Activated T-helper 2 cell treated with anti-CD3 and anti-CD28 coated beads, Interferon-gamma antibody, Interleukin-2, Interleukin-4, amounts not matched to agents 10 μg/mL and 5 μg/mL and 100 μg/mL, durations not matched to agents 14 hours and 24 hours and 36 hours (primary cell): Measurements from ENCODE around the gene AADACL2. TPM values are rescaled to one million over a fixed set of nuclear protein-coding genes. Genes with fewer than 3 reads are reported as not detected.
"Not testable (repeated sequence)": the region's sequence is repeated elsewhere in the genome, so short reads cannot be mapped to it uniquely, and the experiment has no call there.

Experiments
- DNase-seq: peaks from one replicate; pipeline ENCODE4 v3.0.0; 2021; ENCODE audit warnings: low spot score
- H3K27ac Mint-ChIP-seq: one replicate; pipeline ENCODE4 v1.8.0; 2021; ENCODE audit warnings: mixed read lengths
- H3K27me3 Mint-ChIP-seq: one replicate; pipeline ENCODE4 v1.8.0; 2021; ENCODE audit warnings: low read depth, mixed read lengths
- H3K36me3 Mint-ChIP-seq: one replicate; pipeline ENCODE4 v1.8.0; 2021; ENCODE audit warnings: low read depth, mixed read lengths
- H3K4me1 Mint-ChIP-seq: one replicate; pipeline ENCODE4 v1.8.0; 2021; ENCODE audit warnings: low read depth, mixed read lengths
- H3K4me3 Mint-ChIP-seq: one replicate; pipeline ENCODE4 v1.8.0; 2021; ENCODE audit warnings: low read depth, mild to moderate bottlenecking, moderate library complexity, mixed read lengths
- H3K9me3 Mint-ChIP-seq: one replicate; pipeline ENCODE4 v1.8.0; 2021; ENCODE audit warnings: mixed read lengths
- intact Hi-C: fragments of 100-400 bp; cut with micrococcal nuclease; formaldehyde crosslinking; loops from one replicate; pipeline ENCODE4 v1.15.1; 2023
- total RNA-seq: library from RNA; stranded (reverse); gene quantifications from 2 replicates; pipeline ENCODE4 v1.2.3, GENCODE V29; 2022

The AADACL2 gene
- total RNA-seq, 1 donor from 2014 or later = not detected

DNA sequence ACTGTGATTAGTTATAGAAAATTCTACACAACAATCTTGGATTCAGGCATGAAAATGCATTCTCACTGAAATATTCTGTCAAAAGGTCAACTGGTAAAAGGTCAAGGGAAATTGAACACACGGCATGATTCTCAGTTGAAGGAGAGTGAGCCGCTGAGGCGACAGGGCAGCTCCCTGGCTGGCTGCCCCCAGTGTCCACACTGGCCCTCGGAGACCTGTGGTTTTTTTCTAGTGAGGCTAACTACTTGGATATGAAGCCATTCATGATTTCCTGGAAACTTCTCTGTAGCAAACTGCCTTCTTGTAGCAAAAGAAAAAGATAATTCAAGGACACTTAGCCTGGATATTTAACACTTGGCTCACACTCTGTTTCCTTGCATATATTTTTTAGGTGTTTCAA lies 37.2 kb downstream of the AADACL2 start:
- DNase-seq = no peak
- intact Hi-C loops = no loop called here
- Mint-ChIP-seq H3K4me3 (no peak overlapping the region), H3K27ac (no peak overlapping the region), H3K36me3 (no peaks in the 10 kb centered on the region), H3K4me1 (no peaks in the 10 kb centered on the region), H3K9me3 (no peaks in the 10 kb centered on the region), H3K27me3 (peaks cover 2% of the 10 kb centered on the region)

- no peak overlapping the region for H3K27ac Mint-ChIP-seq
- H3K4me3 Mint-ChIP-seq = no peak overlapping the region
- intact Hi-C loops = no loop called here
- H3K36me3 Mint-ChIP-seq = no peaks in the 10 kb centered on the region
- H3K27me3 Mint-ChIP-seq = peaks cover 2% of the 10 kb centered on the region
- no peak for DNase-seq
- no peaks in the 10 kb centered on the region for H3K4me1 Mint-ChIP-seq
- H3K9me3 Mint-ChIP-seq = no peaks in the 10 kb centered on the region
These were observed 39.2 kb downstream of the AADACL2 start for GRCh38 chr3:151772825-151773480.

DNA sequence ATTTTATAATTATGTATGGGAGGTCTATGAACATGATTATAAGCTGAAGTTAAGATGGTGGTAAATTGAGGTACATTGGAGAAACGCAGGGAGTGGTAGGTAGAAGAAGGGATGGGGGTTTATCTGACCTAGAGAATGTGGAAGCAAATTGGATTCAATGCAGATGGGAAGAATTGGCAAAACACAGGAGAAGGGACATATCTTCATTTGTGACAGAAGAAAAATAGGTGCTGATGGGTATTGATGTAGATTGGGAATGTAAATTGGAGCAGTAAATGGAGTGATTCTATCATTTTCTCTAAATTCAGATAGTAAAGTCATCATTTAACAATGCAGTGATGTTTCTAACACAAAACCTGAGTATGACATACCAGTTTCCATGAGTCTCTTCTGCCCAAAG lies 40.5 kb downstream of the AADACL2 start:
- H3K27me3 Mint-ChIP-seq = peaks cover 2% of the 10 kb centered on the region
- H3K9me3 Mint-ChIP-seq = no peaks in the 10 kb centered on the region
- no peak overlapping the region for H3K27ac Mint-ChIP-seq
- no peak for DNase-seq
- no peaks in the 10 kb centered on the region for H3K36me3 Mint-ChIP-seq
- intact Hi-C loops = no loop called here
- no peaks in the 10 kb centered on the region for H3K4me1 Mint-ChIP-seq
- H3K4me3 Mint-ChIP-seq = no peak overlapping the region

GRCh38 chr3:151774910-151775309 lies 41.2 kb downstream of the AADACL2 start:
- H3K4me1 Mint-ChIP-seq = no peaks in the 10 kb centered on the region
- H3K36me3 Mint-ChIP-seq = no peaks in the 10 kb centered on the region
- H3K27me3 Mint-ChIP-seq = peaks cover 2% of the 10 kb centered on the region
- DNase-seq = no peak
- intact Hi-C loops = no loop called here
- no peaks in the 10 kb centered on the region for H3K9me3 Mint-ChIP-seq
- no peak overlapping the region for H3K27ac Mint-ChIP-seq
- H3K4me3 Mint-ChIP-seq = no peak overlapping the region

GRCh38 chr3:151775314-151776258 lies 41.9 kb downstream of the AADACL2 start:
- no peaks in the 10 kb centered on the region for H3K36me3 Mint-ChIP-seq
- no peak for DNase-seq
- H3K4me3 Mint-ChIP-seq = no peak overlapping the region
- no peaks in the 10 kb centered on the region for H3K4me1 Mint-ChIP-seq
- intact Hi-C loops = no loop called here
- no peak overlapping the region for H3K27ac Mint-ChIP-seq
- no peaks in the 10 kb centered on the region for H3K9me3 Mint-ChIP-seq
- peaks cover 2% of the 10 kb centered on the region for H3K27me3 Mint-ChIP-seq

DNA sequence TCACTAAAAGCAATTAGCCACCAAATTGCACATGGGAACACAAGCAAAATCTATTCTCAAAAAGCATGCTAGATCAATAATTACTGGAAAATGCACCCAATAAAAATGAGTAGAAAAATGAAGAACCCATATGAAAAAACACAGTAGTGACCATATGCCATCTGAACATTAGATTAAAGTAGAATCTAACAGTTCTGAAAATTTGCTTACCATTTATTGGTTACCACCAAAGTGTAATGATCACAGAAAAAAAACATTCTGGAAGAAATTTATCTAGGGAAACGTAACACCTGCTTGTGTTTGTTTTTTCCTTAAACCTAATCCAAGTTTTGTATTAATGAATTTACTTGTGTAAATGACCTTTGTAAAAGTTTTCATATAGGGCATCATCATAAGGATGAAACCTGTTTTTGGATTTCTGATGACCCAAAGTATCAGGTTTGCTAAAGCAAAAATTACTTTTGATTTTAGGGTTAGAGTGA lies 42.6 kb downstream of the AADACL2 start:
- H3K4me1 Mint-ChIP-seq = no peaks in the 10 kb centered on the region
- no peaks in the 10 kb centered on the region for H3K9me3 Mint-ChIP-seq
- peaks cover 2% of the 10 kb centered on the region for H3K27me3 Mint-ChIP-seq
- no peak for DNase-seq
- H3K4me3 Mint-ChIP-seq = no peak overlapping the region
- H3K27ac Mint-ChIP-seq = no peak overlapping the region
- no peaks in the 10 kb centered on the region for H3K36me3 Mint-ChIP-seq
- intact Hi-C loops = no loop called here

- DNase-seq = no peak
- no peaks in the 10 kb centered on the region for H3K4me1 Mint-ChIP-seq
- H3K27me3 Mint-ChIP-seq = peaks cover 2% of the 10 kb centered on the region
- no peaks in the 10 kb centered on the region for H3K36me3 Mint-ChIP-seq
- intact Hi-C loops = no loop called here
- no peaks in the 10 kb centered on the region for H3K9me3 Mint-ChIP-seq
- H3K27ac Mint-ChIP-seq = no peak overlapping the region
- no peak overlapping the region for H3K4me3 Mint-ChIP-seq
These were observed 44.2 kb downstream of the AADACL2 start for GRCh38 chr3:151777880-151778279.

- no peaks in the 10 kb centered on the region for H3K36me3 Mint-ChIP-seq
- H3K9me3 Mint-ChIP-seq = no peaks in the 10 kb centered on the region
- no peak overlapping the region for H3K27ac Mint-ChIP-seq
- intact Hi-C loops = no loop called here
- DNase-seq = no peak
- H3K4me1 Mint-ChIP-seq = no peaks in the 10 kb centered on the region
- H3K4me3 Mint-ChIP-seq = no peak overlapping the region
- H3K27me3 Mint-ChIP-seq = peaks cover 2% of the 10 kb centered on the region
These were observed 53.9 kb downstream of the AADACL2 start for GRCh38 chr3:151787626-151788025.

GRCh38 chr3:151788401-151788800 lies 54.7 kb downstream of the AADACL2 start:
- intact Hi-C loops = no loop called here
- Mint-ChIP-seq H3K27ac (no peak overlapping the region), H3K9me3 (no peaks in the 10 kb centered on the region), H3K36me3 (no peaks in the 10 kb centered on the region), H3K4me3 (no peak overlapping the region), H3K27me3 (peaks cover 2% of the 10 kb centered on the region), H3K4me1 (no peaks in the 10 kb centered on the region)
- no peak for DNase-seq

GRCh38 chr3:151789853-151790463 lies 56.2 kb downstream of the AADACL2 start:
- Mint-ChIP-seq H3K4me1 (no peaks in the 10 kb centered on the region), H3K27me3 (peaks cover 2% of the 10 kb centered on the region), H3K9me3 (no peaks in the 10 kb centered on the region), H3K36me3 (no peaks in the 10 kb centered on the region), H3K4me3 (no peak overlapping the region), H3K27ac (no peak overlapping the region)
- DNase-seq = no peak
- intact Hi-C loops = no loop called here

DNA sequence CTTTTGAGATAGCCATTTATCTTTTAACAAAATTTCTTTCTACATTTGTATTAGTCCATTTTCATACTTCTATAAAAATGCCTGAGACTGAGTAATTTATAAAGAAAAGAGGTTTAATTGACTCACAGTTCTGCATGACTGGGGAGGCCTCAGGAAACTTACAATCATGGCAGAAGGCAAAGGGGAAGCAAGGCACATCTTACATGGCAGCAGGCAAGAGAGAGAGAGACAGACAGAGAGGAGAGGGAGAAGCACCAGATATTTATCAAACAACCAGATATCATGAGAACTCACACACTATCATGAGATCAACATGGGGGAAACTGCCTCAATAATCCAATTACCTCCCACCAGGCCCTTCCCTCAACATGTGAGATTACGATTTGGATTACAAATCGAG lies 57.0 kb downstream of the AADACL2 start:
- H3K27ac Mint-ChIP-seq, H3K9me3 Mint-ChIP-seq, intact Hi-C loops, H3K27me3 Mint-ChIP-seq, H3K4me1 Mint-ChIP-seq, DNase-seq, H3K36me3 Mint-ChIP-seq, H3K4me3 Mint-ChIP-seq: not testable (repeated sequence)

DNA sequence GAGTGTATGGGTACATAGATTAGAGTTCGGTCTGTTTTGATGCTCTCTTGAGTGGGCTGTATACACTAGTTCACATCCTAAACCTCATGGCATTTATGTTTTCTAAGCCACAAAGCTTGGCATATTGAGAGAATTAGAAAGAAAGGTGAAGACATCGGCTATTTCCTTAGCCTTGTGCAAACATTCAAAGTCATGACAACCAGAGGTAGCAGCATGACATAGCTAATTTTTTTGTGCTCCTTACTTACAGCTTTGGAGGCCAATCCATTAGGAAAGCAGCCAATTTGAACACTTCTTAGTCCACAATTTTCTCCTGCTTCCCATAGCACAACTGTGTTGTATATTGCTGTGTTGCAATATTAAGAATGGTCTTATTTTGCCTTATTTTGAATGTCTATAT lies 58.7 kb downstream of the AADACL2 start:
- Mint-ChIP-seq H3K27me3 (peaks cover 2% of the 10 kb centered on the region), H3K36me3 (no peaks in the 10 kb centered on the region), H3K4me3 (no peak overlapping the region), H3K9me3 (no peaks in the 10 kb centered on the region), H3K27ac (no peak overlapping the region), H3K4me1 (no peaks in the 10 kb centered on the region)
- no peak for DNase-seq
- intact Hi-C loops = no loop called here

DNA sequence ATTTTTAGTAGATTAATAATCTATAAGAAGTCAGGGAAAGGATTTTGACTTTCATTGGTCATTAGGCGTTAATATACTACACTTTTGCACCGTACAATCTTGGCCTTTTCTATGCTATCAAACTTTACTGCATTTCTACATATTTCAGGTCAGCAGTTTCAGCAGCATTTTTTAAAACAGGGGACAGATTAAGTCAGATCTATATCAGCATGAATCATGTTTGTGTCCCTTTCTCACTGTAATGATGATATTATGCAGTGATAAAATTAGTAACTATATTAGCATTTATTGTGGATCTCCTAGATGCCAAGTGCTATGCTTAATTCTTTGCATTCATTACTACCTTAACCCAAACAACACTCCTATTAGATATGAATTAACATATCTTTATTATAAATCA lies 59.9 kb downstream of the AADACL2 start:
- no peak for DNase-seq
- no peaks in the 10 kb centered on the region for H3K4me1 Mint-ChIP-seq
- H3K9me3 Mint-ChIP-seq = no peaks in the 10 kb centered on the region
- H3K4me3 Mint-ChIP-seq = no peak overlapping the region
- H3K27me3 Mint-ChIP-seq = peaks cover 2% of the 10 kb centered on the region
- no peaks in the 10 kb centered on the region for H3K36me3 Mint-ChIP-seq
- H3K27ac Mint-ChIP-seq = no peak overlapping the region
- intact Hi-C loops = no loop called here
